SIG-M5 treated with dmso at 0.1 percent for 504 hours (cell line): ENCODE data around the gene ZBED6.

Source experiments
- DNase-seq: peaks from one replicate; lab custom pipeline; 2025; ENCODE audit not compliant: unreplicated experiment; lab: John Stamatoyannopoulos, UW

ZBED6 gene

GRCh38 chr1:203835476-203835875 is 40.1 kb downstream of the ZBED6 start:
- no peak for DNase-seq

GRCh38 chr1:203839081-203839480 is 43.7 kb downstream of the ZBED6 start:
- DNase-seq, result peak; percentile 23

GRCh38 chr1:203840208-203840808 is 44.9 kb downstream of the ZBED6 start:
- DNase-seq, result no peak

- no peak for DNase-seq
Observed at GRCh38 chr1:203842559-203842876, 47.1 kb downstream of the ZBED6 start.

- DNase-seq, result no peak
Observed at GRCh38 chr1:203843435-203843834, 48.0 kb downstream of the ZBED6 start.
